Measurements from ENCODE around the gene AGT. TPM values are rescaled to one million over a fixed set of nuclear protein-coding genes. Genes with fewer than 3 reads are reported as not detected.
"Not testable (repeated sequence)": the region's sequence is repeated elsewhere in the genome, so short reads cannot be mapped to it uniquely, and the experiment has no call there.

AGT gene
- total RNA-seq, 1 donor from 2014 or later: under 0.01 TPM

DNA sequence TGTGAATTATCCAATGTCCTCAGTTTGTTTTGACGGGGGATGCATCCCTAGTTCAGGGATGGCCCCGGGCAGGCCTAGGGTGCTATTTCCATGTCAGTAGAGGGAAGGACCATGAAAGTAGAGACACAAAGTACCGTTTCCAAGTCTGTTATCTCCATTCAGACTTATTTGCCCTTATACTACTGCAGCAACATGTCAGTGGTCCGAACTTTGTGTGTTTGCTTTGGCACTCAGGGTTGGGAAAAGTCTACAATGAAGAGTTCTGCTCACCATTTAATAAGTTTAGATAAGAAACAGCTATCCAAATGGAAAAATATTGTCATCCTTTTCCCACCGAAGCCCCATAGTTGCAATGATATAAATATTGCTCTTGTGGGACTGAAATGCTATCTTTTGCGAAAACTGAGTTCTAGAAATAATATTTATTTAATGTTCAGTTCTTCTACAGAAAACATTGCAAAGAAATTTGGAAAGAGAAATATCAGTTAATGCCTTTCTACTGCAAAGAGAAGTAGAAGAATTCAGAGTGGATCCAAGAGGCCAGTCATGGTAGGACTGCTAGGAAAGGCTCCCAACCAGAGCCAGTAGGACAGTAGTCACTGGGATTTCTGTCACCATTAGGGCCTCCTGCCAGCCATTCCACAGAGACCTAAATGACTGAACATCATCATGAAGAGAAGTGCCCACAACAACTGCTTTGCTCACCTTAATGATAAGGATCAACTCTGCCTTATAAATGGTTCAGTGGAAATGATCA is 11.5 kb upstream of the AGT start:
- DNase-seq (ENCODE audit: low read depth) (no peak), FAIRE-seq (no peak)
- no peaks in the 10 kb centered on the region for H3K27me3 ChIP-seq (ENCODE audit: control insufficient read depth, insufficient read depth, low read length)
- H3K4me3 ChIP-seq (ENCODE audit: low read depth, low read length): no peak overlapping the region
- no peak for TF ChIP-seq CTCF (IDR thresholded peaks at IDR 0.05; ENCODE audit: insufficient read depth, low read length, severe bottlenecking)
- H3K36me3 ChIP-seq (ENCODE audit: control insufficient read depth, insufficient read depth, low read length): no peaks in the 10 kb centered on the region

DNA sequence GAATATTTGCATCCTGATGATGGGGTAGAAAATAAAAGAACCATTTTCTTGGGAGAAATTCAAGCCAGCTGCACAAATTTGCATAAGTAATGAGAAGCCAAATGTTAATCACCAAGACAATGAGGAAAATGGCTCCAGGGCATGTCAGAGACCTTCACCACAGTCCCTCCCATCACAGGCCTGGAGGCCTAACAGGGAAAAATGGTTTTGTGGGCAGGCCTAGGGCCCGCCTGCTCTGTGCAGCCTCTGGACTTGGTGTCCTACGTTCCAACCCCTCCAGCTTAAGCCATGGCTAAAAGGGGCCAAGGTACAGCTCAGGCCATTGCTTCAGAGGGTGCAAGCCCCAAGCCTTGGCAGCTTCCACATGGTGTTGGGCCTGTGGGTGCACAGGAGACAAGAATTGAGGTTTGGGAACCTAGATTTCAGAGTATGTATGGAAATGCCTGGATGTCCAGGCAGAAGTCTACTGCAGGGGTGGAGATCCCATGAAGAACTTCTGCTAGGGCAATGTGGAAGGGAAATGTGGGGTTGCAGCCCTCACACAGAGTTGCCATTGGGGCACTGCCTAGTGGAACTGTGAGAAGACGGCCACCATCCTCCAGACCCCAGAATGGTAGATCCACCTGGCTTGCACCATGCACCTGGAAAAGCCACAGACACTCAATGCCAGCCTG is 8.1 kb upstream of the AGT start:
- not testable (repeated sequence) for FAIRE-seq; H3K4me3 ChIP-seq (ENCODE audit: low read depth, low read length); DNase-seq (ENCODE audit: low read depth); H3K27me3 ChIP-seq (ENCODE audit: control insufficient read depth, insufficient read depth, low read length); H3K36me3 ChIP-seq (ENCODE audit: control insufficient read depth, insufficient read depth, low read length)

- FAIRE-seq (no peak), DNase-seq (ENCODE audit: low read depth) (no peak)
- no peak for TF ChIP-seq CTCF (IDR thresholded peaks at IDR 0.05; ENCODE audit: insufficient read depth, low read length, severe bottlenecking)
- Histone ChIP-seq H3K36me3 (ENCODE audit: control insufficient read depth, insufficient read depth, low read length) (no peaks in the 10 kb centered on the region), H3K4me3 (ENCODE audit: low read depth, low read length) (no peak overlapping the region), H3K27me3 (ENCODE audit: control insufficient read depth, insufficient read depth, low read length) (peaks cover 2% of the 10 kb centered on the region)
Observed at GRCh38 chr1:230717251-230717650, 3.3 kb upstream of the AGT start.

DNA sequence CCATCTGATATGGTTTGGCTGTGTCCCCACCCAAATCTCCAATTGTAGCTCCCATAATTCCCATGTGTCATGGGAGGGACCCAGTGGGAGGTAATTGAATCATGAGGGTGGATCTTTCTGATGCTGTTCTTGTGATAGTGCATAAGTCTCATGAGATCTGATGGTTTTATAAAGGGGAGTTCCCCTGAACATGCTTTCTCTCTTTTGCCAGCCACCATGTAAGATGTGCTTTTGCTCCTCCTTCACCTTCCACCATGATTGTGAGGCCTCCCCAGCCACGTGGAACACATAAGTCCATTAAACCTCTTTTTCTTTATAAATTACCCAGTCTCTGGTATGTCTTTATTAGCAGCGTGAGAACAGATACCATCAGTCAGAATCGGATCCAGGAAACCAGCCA is 2.5 kb upstream of the AGT start:
- H3K27me3 ChIP-seq (ENCODE audit: control insufficient read depth, insufficient read depth, low read length); FAIRE-seq; H3K4me3 ChIP-seq (ENCODE audit: low read depth, low read length); H3K36me3 ChIP-seq (ENCODE audit: control insufficient read depth, insufficient read depth, low read length); DNase-seq (ENCODE audit: low read depth): not testable (repeated sequence)

DNA sequence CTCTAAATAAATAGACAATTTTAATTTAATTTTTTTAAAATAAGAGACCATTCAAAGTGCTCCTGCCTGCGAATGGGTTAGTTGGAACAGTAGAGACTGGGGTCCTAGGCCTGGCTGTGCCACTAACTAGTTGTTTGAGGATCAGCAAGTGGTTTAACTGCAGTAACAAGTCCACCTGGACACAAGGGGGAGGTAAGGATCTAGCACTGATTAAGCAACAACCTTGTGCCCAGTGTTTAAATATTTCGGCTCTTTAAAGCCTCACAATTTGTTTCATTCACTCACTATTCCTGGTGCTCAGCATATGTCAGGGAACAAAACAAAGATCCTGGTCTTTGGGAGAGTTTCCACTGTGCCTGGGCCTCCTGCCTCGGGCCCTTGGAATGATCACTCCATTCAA is 1.6 kb upstream of the AGT start:
- peak; percentile 7 for TF ChIP-seq CTCF (IDR thresholded peaks at IDR 0.05; ENCODE audit: insufficient read depth, low read length, severe bottlenecking)
- no peaks in the 10 kb centered on the region for H3K36me3 ChIP-seq (ENCODE audit: control insufficient read depth, insufficient read depth, low read length)
- FAIRE-seq: no peak
- no peak overlapping the region for H3K4me3 ChIP-seq (ENCODE audit: low read depth, low read length)
- H3K27me3 ChIP-seq (ENCODE audit: control insufficient read depth, insufficient read depth, low read length): peaks cover 2% of the 10 kb centered on the region
- no peak for DNase-seq (ENCODE audit: low read depth)

DNA sequence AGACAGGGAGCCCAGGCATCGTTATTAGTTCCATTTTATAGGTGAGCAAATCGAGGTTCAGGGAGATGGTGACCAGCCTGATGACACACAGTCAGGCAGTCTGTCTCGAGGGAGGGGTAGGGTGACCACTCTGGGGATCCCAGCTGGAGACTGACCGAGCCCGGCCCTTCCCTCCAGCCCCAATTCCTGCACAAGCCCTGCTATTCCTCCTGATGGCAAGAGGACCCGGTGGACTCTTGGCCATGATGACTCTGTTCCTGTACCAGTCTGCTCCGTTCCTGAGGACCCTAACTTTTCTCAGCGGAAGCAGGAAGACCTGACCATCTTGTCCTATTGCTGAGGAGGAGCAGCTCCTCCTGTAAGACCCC is 391 bp downstream of the AGT start:
- Histone ChIP-seq H3K36me3 (ENCODE audit: control insufficient read depth, insufficient read depth, low read length) (no peaks in the 10 kb centered on the region), H3K27me3 (ENCODE audit: control insufficient read depth, insufficient read depth, low read length) (peaks cover 2% of the 10 kb centered on the region), H3K4me3 (ENCODE audit: low read depth, low read length) (no peak overlapping the region)
- FAIRE-seq (no peak), DNase-seq (ENCODE audit: low read depth) (no peak)
- no peak for TF ChIP-seq CTCF (IDR thresholded peaks at IDR 0.05; ENCODE audit: insufficient read depth, low read length, severe bottlenecking)
